ENCODE measurements around the gene SEMA3F. TPM values are rescaled to one million over a fixed set of nuclear protein-coding genes. Genes with fewer than 3 reads are reported as not detected.

Gene SEMA3F
- total RNA-seq, 1 experiment from 2014 or later = 34.0 TPM

- peaks cover 21% of the 10 kb centered on the region for H3K4me1 ChIP-seq (replicated peaks; ENCODE audit: insufficient read depth)
- H3K4me2 ChIP-seq = no peak overlapping the region
- TF ChIP-seq EZH2 (IDR thresholded peaks at IDR 0.05; ENCODE audit: low read depth) (no peak), CTCF (conservative IDR thresholded peaks at IDR 0.05) (no peak)
- CTCF ChIA-PET = no interaction called here
- H3K9me3 ChIP-seq (ENCODE audit: insufficient read depth, low read depth) = no peaks in the 10 kb centered on the region
- no peak overlapping the region for H2AFZ ChIP-seq
- H3F3A ChIP-seq (ENCODE audit: insufficient read depth, low read depth) = no peaks in the 10 kb centered on the region
- no TSS peak for BruUV-seq (replicated peaks)
- no peaks in the 10 kb centered on the region for H3K79me2 ChIP-seq (ENCODE audit: low read depth)
- no peak for DNase-seq
- H4K20me1 ChIP-seq (ENCODE audit: insufficient read depth) = no peaks in the 10 kb centered on the region
- POLR2A ChIA-PET (ENCODE audit: unreplicated experiment) = interaction anchor here (0.6 kb wide), 2 partner anchors 44 to 57 kb away, joined by 3 to 10 read pairs; no protein-coding TSS in a partner anchor
- no peaks in the 10 kb centered on the region for H3K27me3 ChIP-seq (ENCODE audit: insufficient read depth, low read depth)
- intact Hi-C loops (cut with micrococcal nuclease; ENCODE audit: unreplicated experiment) = loop anchor here (10.0 kb wide), 1 partner anchor 475 kb away; no protein-coding TSS in a partner anchor
- no peak overlapping the region for H3K4me3 ChIP-seq
- H3K27ac ChIP-seq = no peak overlapping the region
- H3K36me3 ChIP-seq (ENCODE audit: low read depth) = no peaks in the 10 kb centered on the region
- H3K9me2 ChIP-seq (ENCODE audit: insufficient read depth) = no peaks in the 10 kb centered on the region
These were observed 24.6 kb downstream of the SEMA3F start for GRCh38 chr3:50179710-50180109.

DNA sequence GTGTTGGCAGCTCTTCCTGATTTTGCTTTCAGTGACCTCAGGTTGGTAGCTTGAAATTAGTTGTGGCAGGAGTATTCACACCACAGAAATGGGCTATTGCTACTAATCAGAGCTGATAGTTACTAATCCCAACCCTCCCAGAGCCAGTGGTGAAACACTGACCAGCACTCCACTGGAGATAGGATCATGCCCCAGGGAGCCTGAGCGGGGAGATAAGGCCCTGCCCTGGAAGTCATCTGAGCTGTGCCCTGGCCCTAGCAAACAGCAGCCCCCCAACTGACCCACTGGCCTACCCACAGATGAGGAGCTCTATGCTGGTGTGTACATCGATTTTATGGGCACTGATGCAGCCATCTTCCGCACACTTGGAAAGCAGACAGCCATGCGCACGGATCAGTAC, 26.9 kb downstream of the SEMA3F start:
- TF ChIP-seq CTCF (conservative IDR thresholded peaks at IDR 0.05) (no peak), EZH2 (IDR thresholded peaks at IDR 0.05; ENCODE audit: low read depth) (no peak)
- no peaks in the 10 kb centered on the region for H4K20me1 ChIP-seq (ENCODE audit: insufficient read depth)
- H3K4me3 ChIP-seq = no peak overlapping the region
- CTCF ChIA-PET = interaction anchor here (0.6 kb wide), 1 partner anchor 44 kb away, joined by 3 read pairs; no protein-coding TSS in a partner anchor
- no peaks in the 10 kb centered on the region for H3F3A ChIP-seq (ENCODE audit: insufficient read depth, low read depth)
- no peaks in the 10 kb centered on the region for H3K9me3 ChIP-seq (ENCODE audit: insufficient read depth, low read depth)
- no peak overlapping the region for H2AFZ ChIP-seq
- no peak for DNase-seq
- BruUV-seq (replicated peaks) = no TSS peak
- no peaks in the 10 kb centered on the region for H3K36me3 ChIP-seq (ENCODE audit: low read depth)
- intact Hi-C loops (cut with micrococcal nuclease; ENCODE audit: unreplicated experiment) = loop anchor here (10.0 kb wide), 1 partner anchor 477 kb away; no protein-coding TSS in a partner anchor
- H3K4me2 ChIP-seq = no peak overlapping the region
- no peaks in the 10 kb centered on the region for H3K9me2 ChIP-seq (ENCODE audit: insufficient read depth)
- no peaks in the 10 kb centered on the region for H3K79me2 ChIP-seq (ENCODE audit: low read depth)
- peaks cover 16% of the 10 kb centered on the region for H3K4me1 ChIP-seq (replicated peaks; ENCODE audit: insufficient read depth)
- no peaks in the 10 kb centered on the region for H3K27me3 ChIP-seq (ENCODE audit: insufficient read depth, low read depth)
- H3K27ac ChIP-seq = no peak overlapping the region
- POLR2A ChIA-PET (ENCODE audit: unreplicated experiment) = no interaction called here

DNA sequence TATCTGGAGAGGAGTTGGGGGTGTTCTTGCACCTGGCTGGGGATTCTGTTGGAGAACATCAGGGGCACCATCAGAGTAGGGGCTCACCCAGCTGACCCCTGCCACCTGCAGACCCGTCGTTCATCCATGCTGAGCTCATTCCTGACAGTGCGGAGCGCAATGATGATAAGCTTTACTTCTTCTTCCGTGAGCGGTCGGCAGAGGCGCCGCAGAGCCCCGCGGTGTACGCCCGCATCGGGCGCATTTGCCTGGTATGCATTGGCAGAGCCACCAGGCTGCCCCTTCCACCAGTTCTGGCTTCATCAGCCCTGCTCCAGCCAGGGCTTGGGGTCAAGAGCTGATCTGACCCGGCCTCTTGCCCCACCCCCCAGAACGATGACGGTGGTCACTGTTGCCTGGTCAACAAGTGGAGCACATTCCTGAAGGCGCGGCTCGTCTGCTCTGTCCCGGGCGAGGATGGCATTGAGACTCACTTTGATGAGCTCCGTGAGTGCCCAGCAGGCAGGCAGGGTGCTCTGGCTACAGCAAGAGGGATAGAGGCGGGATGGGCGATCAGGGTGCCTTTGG, 27.5 kb downstream of the SEMA3F start:
- TF ChIP-seq EZH2 (IDR thresholded peaks at IDR 0.05; ENCODE audit: low read depth) (no peak), CTCF (conservative IDR thresholded peaks at IDR 0.05) (no peak)
- no peaks in the 10 kb centered on the region for H4K20me1 ChIP-seq (ENCODE audit: insufficient read depth)
- H3K4me1 ChIP-seq (replicated peaks; ENCODE audit: insufficient read depth) = peaks cover 16% of the 10 kb centered on the region
- no peaks in the 10 kb centered on the region for H3K27me3 ChIP-seq (ENCODE audit: insufficient read depth, low read depth)
- no peak overlapping the region for H2AFZ ChIP-seq
- no peaks in the 10 kb centered on the region for H3K79me2 ChIP-seq (ENCODE audit: low read depth)
- H3K27ac ChIP-seq = no peak overlapping the region
- H3F3A ChIP-seq (ENCODE audit: insufficient read depth, low read depth) = no peaks in the 10 kb centered on the region
- intact Hi-C loops (cut with micrococcal nuclease; ENCODE audit: unreplicated experiment) = loop anchor here (10.0 kb wide), 1 partner anchor 478 kb away; no protein-coding TSS in a partner anchor
- ChIA-PET CTCF (interaction anchor here (0.6 kb wide), 1 partner anchor 43 kb away, joined by 3 read pairs; no protein-coding TSS in a partner anchor), POLR2A (ENCODE audit: unreplicated experiment) (interaction anchor here (0.6 kb wide), 1 partner anchor 19 kb away, joined by 4 read pairs; no protein-coding TSS in a partner anchor)
- H3K9me3 ChIP-seq (ENCODE audit: insufficient read depth, low read depth) = no peaks in the 10 kb centered on the region
- H3K36me3 ChIP-seq (ENCODE audit: low read depth) = no peaks in the 10 kb centered on the region
- H3K9me2 ChIP-seq (ENCODE audit: insufficient read depth) = no peaks in the 10 kb centered on the region
- peak in 1 of 2 experiments; percentile 52 for DNase-seq
- no peak overlapping the region for H3K4me3 ChIP-seq
- no TSS peak for BruUV-seq (replicated peaks)
- H3K4me2 ChIP-seq = no peak overlapping the region

All from PC-9 (cell line).